Measurements from ENCODE around the gene OR2AE1.

OR2AE1 gene

GRCh38 chr7:99876933-99877332 lies at the start of gene OR2AE1:
Gene OR2AE1, minus strand, starts transcription at chr7:99877033. Its CDS starts 0 bp downstream, at chr7:99877033.
- H3K27ac ChIP-seq: no peak within 1 kb of the TSS
- no peak for TF ChIP-seq CTCF (IDR thresholded peaks at IDR 0.05)
- TF ChIP-seq ZFX (IDR thresholded peaks at IDR 0.05; ENCODE audit: borderline replicate concordance): no peak

DNA sequence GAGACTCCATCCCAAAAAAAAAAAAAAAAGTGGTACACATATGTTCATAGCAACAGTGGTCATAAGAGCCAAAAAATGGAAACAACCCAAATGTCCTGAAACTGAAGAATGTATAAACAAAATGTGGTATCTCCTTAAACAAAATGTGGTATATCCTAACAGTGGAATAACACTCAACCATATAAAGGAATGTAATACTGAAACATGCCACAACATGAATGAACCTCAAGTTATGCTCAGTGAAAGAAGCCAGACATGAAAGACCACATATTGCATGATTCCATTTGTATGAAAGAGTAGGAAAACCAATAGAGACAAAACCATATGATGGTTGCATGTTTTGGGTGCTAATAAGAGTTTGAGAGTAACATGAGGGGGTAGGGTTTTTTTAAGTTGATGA lies 49.5 kb upstream of the OR2AE1 start:
- TF ChIP-seq ZFX (IDR thresholded peaks at IDR 0.05; ENCODE audit: borderline replicate concordance): no peak
- no peak for TF ChIP-seq CTCF (IDR thresholded peaks at IDR 0.05)
- H3K27ac ChIP-seq: no peak overlapping the region

- H3K27ac ChIP-seq: no peak overlapping the region
- TF ChIP-seq CTCF (IDR thresholded peaks at IDR 0.05): no peak
- TF ChIP-seq ZFX (IDR thresholded peaks at IDR 0.05; ENCODE audit: borderline replicate concordance): no peak
Measured at GRCh38 chr7:99923200-99923599, 46.4 kb upstream of the OR2AE1 start.

GRCh38 chr7:99920149-99920548 lies 43.3 kb upstream of the OR2AE1 start:
- H3K27ac ChIP-seq: peak overlapping the region; percentile 85
- TF ChIP-seq ZFX (IDR thresholded peaks at IDR 0.05; ENCODE audit: borderline replicate concordance) (no peak), CTCF (IDR thresholded peaks at IDR 0.05) (no peak)

DNA sequence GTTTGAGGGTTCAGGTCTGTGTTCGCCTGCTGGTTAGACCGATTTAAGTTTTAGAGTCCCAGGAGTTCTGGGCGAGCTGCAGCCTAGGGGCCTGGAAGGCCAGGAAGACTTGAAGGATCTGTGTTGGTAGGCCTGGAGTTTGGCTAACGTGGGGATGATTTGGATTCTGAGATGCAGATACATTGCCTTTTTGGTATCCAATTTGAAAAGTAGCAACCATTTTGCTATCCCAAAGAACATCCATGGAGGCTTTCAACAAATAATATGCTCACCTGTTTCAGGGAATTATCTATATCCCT lies 42.9 kb upstream of the OR2AE1 start:
- peak overlapping the region; percentile 85 for H3K27ac ChIP-seq
- TF ChIP-seq ZFX (IDR thresholded peaks at IDR 0.05; ENCODE audit: borderline replicate concordance): no peak
- no peak for TF ChIP-seq CTCF (IDR thresholded peaks at IDR 0.05)

DNA sequence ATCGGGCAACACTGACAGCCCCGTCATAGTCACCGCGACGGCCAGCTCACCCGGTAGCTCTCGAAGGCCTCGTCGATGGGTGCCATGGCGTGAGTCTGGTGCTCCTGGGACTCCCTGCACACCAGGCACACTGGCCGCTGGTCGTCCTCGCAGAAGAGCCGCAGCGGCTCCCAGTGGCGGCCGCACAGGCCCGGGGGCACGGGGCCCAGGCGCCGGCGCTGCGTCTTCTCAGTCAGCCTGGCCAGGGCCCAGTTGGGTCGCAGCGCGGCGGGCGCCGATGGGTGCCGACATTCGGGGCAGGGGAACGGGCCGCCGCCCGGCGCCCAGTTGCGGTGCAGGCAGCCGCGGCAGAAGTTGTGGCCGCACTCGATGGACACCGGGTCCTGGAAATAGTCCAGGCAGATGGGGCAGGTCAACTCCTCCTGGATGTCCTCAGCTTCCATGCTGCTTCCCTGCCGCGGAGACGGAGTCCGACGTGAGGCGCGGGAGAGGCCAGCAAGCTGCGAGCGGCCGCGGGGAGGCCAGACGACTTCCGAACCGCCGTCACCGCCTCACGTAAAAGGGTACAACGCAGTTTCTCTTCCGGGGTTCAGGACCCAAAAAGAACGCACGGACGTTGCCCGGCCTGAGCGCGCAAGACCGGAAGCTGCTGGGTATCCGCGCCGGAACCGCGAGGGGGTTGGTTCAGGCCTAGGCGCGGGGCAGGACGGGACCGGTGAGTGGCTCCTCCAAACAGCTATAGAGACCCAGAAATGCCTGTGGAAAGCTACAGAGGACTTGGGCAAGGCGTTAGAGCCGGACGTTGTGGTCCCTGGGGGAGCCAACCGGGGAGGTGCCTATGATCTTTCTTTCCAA lies 42.4 kb upstream of the OR2AE1 start, which contains the start of gene TRIM4:
TRIM4 (minus strand) TSS at position 572 of the 855 bp plus-strand sequence; CDS start at position 443, 129 bp downstream.
- peak within 1 kb of the TSS; percentile 85 for H3K27ac ChIP-seq
- TF ChIP-seq CTCF (IDR thresholded peaks at IDR 0.05) (peak; percentile 77), ZFX (IDR thresholded peaks at IDR 0.05; ENCODE audit: borderline replicate concordance) (no peak)

GRCh38 chr7:99910976-99911375 lies 34.1 kb upstream of the OR2AE1 start:
- TF ChIP-seq ZFX (IDR thresholded peaks at IDR 0.05; ENCODE audit: borderline replicate concordance) (no peak), CTCF (IDR thresholded peaks at IDR 0.05) (no peak)
- no peak overlapping the region for H3K27ac ChIP-seq

All from 22Rv1 (cell line).